GOT3 (cell line): Measurements from ENCODE around the gene ATG16L1.

ENCODE experiments used
- DNase-seq: peaks from one replicate; lab custom pipeline; 2025; ENCODE audit warnings: mixed read lengths; lab: John Stamatoyannopoulos, UW

Gene ATG16L1

DNA sequence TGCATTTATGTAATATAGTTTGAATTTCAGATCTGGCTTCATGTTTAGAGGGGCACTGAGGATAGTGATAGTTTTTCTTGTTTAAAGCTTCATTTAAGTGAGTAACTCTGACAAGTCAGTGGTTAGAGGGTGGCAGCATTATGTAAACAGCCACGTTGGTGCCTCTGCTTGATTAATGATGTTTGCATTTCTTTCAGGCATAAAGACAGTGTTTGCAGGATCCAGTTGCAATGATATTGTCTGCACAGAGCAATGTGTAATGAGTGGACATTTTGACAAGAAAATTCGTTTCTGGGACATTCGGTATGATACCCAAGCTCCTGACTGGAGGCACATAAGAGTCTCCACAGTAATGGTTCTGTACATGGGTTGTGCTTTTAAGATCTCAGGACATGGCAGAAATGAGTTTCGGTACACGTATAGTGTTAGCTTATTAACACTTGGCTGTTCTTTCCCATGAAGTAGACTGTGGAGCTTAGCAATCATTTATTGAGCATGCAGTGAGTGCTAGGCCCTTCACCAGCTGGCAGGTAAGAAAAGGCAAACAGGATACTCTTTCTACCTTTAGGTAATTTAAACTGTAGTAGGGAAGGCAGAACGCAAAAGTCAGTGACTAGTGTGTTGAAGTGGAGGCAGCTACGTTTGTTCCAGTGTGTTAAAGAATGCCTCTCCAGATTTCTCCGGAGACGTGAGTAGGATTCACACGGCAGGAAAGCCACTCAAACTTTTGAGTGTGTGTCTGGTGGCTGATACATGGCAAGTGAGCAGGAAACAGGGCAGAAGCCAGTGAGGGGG is 38.8 kb downstream of the ATG16L1 start:
- DNase-seq = no peak

GRCh38 chr2:233295891-233296290 is 44.4 kb downstream of the ATG16L1 start:
- no peak for DNase-seq

DNA sequence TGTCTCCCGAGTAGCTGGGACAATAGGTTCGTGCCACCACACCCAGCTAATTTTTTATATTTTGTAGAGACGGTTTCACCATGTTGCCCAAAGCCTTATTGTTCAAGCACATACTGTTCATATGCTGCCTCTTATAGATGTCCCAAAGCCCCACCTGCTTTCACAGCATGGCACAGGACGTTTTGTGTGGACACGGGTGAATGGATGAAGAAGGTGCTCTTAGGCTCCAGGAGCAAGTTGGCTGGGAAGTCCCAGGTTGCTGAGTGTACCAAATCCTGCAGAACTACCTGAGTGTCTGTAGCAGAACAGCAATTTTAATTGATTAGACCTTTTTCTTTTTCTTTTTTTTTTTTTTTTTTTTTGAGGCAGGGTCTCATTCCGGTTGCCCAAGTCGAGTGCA is 45.6 kb downstream of the ATG16L1 start:
- DNase-seq = no peak

DNA sequence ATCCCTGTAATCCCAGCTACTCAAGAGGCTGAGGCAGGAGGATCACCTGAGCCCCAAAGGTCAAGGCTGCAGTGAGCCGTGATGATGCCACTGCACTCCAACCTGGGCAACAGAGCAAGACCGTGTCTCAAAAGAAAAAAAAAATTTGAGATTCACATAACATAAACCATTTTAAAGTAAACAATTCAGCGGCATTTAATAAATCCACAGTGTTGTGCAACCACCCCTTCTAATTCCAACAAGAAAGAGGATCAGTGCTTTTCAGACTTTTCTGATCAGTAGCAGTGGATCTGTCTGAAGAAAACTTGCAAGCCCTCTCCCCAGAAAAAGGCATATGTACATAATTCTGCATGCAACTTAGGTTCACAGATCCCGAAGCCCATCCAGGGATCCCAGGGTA is 48.9 kb downstream of the ATG16L1 start:
- DNase-seq = no peak

- DNase-seq = no peak
Measured at GRCh38 chr2:233301248-233301647, 49.8 kb downstream of the ATG16L1 start.

DNA sequence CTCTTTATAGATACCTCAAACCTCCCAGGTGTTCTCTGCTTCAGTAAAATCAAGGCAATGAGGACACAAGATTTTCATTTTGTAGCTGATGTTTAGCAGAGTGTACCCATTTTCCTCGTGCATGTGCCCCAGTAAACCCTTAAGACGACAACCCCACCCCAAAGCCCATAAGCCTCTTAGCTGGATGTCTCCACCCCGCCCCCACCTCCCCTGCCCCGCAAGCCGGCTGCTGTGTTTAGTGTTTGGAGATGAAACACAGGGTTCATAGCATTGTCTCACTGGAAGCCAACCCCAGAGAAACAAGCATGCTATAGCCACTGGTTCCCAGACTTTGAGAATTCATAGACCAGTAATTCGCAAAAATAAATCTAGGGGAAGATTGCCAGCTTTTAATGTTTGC is 50.3 kb downstream of the ATG16L1 start:
- no peak for DNase-seq

GRCh38 chr2:233303252-233303651 is 51.8 kb downstream of the ATG16L1 start:
- DNase-seq = no peak

DNA sequence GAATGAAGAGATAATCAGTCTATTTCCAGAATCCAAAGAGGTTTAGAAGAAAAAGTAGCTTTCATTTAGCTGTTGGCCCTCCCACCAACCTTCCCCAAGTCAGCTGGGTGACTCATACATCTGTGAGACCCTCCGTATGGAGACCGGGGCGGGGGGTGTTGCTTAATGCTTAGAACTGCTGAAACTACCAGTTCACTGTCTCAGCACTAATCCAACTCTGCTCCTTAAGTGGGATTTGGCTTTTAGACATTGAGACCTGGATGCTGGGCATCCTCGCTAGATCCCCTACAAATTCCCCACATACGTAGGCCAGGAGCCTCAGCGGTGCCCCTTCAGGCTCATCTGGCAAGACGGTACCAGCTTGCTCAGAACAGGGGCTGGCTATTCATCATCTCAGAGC is 56.1 kb downstream of the ATG16L1 start, which contains the start of gene SAG:
SAG (plus strand) TSS at position 252 of the 400 bp plus-strand sequence. CDS start 1,374 bp downstream, outside the sequence.
- no peak for DNase-seq

DNA sequence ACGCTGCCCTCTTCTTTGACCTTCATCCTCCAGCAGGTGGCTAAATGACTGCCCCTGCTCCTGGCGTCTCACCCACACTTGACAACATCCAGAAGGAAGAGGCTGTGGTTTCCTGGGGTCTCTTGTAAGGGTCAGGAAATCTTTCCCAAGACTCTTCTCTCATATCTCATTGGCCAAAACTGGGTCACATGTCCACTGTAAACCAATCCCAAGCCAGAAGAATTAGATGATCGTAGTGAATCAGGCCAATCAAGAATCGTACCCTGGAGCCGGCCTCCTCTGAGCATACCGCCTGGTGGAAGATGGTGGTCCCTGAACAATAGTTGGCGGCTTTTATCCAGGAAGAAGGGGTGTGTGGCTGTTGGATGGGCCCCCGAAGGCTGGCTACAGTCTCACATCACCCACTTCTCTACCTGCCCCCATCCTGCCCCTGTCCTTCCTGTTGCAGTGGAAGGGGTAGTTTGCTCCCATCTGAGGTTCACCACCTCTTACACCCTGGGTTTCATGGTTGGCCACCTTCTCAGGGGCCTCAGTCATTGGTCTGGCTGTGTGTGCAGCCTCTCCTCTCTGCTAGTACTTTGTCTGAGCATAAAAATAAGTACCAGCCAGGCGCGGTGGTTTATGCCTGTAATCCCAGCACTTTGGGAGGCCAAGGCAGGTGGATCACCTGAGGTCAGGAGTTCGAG is 59.9 kb downstream of the ATG16L1 start:
- DNase-seq = no peak

GRCh38 chr2:233312874-233313273 is 61.4 kb downstream of the ATG16L1 start:
- DNase-seq = no peak

DNA sequence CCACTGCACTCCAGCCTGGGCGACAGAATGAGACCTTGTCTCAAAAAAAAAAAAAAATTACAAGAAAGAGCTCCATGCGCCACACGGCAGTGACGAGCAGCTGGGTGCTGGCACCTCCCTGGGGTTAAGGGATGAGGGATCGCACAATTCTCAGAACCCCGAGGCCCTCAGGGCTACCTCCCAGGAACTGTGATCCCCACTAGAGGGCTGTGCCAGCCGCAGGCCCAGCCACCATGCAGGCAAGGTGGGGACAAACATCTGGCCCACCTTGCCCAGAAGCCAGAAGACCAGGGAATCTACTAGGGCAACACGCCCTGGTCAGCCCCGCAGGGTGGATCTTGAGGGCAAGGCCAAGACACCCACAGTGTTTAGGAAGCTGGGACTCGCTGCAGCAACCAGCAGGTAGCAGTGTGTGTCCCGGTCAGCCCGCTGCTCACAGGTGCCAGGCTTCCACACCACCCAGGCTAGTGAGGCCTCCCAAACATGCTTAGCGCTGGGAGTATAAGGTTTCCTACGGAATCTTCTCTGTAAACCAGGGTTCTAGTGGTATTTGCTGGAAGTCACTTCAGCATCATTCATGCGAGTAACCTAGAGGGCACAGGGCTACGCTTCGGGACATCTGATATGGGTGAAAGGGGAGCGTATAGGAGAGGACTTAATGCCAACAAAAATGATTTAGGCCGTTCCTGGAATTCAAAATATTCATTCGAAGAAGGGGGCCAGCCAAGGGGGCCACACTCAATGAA is 62.9 kb downstream of the ATG16L1 start:
- DNase-seq = no peak

- DNase-seq = no peak
Measured at GRCh38 chr2:233317196-233317943, 65.9 kb downstream of the ATG16L1 start.

DNA sequence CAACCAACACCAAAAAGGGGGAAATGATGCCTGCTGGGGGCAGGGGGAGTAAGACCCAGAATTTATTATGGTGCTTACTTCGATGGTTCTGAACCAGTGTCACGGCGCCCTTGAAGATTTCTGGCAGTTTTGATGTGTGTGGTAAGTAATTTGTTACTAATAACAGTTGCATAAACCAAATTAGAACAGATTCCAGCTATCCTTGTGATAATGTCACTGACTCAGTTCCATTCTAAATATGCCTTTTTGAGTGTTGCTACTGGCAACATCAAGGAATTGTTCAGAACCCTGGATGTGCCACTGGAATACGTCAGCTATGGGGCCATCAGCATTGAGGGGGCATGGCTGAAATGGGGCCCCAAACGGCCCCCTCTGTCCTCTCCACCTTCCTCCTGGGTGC is 67.8 kb downstream of the ATG16L1 start:
- no peak for DNase-seq

DNA sequence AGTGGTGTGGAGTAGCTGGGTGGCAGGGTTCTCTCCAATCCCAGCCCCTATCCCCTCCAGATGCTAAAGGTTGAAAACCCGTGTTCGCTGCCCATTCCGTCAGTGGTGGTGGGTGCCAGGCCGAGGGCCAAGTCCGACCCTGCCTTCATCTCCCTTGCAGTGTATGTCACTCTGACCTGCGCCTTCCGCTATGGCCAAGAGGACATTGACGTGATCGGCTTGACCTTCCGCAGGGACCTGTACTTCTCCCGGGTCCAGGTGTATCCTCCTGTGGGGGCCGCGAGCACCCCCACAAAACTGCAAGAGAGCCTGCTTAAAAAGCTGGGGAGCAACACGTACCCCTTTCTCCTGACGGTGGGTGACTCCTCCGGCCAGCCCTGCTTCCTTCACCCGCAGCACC is 69.0 kb downstream of the ATG16L1 start:
- DNase-seq = no peak

GRCh38 chr2:233321166-233321565 is 69.7 kb downstream of the ATG16L1 start:
- DNase-seq = no peak

- no peak for DNase-seq
Measured at GRCh38 chr2:233323851-233324250, 72.4 kb downstream of the ATG16L1 start.

GRCh38 chr2:233325256-233325655 is 73.8 kb downstream of the ATG16L1 start:
- DNase-seq = no peak

DNA sequence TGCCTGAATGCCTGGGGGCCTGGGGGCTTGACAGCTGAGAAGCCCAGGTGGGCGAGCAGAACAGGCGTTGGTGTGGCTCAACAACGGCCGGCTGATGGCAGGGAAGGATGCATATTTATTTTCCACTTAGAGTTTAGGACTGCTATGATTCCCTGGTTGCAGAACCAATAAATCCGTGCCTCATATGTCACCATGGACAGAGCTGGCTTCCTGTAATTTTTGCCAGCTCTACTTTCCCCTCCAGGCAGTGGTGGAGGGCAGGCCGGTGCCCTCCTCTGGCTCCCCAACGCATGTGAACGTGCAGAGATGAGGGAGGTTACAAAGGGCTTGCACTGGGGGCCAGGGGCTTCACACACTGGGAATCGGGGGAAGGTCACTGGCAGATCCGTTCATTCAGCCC is 74.3 kb downstream of the ATG16L1 start:
- DNase-seq = no peak

DNA sequence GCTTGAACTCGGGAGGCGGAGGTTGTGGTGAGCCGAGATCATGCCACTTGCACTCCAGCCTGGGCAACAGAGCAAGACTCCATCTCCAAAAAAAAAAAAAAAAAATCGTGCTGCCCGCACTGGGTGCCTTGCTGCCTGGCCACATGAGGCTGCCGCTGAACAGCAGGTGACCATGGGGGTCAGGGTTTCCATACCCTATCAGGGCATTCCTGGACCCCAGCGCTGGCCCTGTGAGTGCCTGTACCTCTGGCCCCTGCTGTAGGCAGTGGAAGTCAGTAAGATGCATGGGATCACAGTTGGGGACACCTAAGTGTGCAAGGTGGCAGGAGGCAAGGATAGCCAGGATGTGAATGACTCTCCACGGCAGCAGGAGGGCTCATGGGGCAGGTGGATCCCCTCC is 75.0 kb downstream of the ATG16L1 start:
- no peak for DNase-seq

- DNase-seq = no peak
Measured at GRCh38 chr2:233328922-233329321, 77.4 kb downstream of the ATG16L1 start.

GRCh38 chr2:233329489-233330135 is 78.1 kb downstream of the ATG16L1 start:
- DNase-seq = no peak

- no peak for DNase-seq
Measured at GRCh38 chr2:233331536-233331935, 80.1 kb downstream of the ATG16L1 start.
